HepG2 (cell line): ENCODE results near the gene HEXD. TPM values are rescaled to one million over a fixed set of nuclear protein-coding genes. Genes with fewer than 3 reads are reported as not detected.

ENCODE experiments used
- ARID2 ChIP-seq: sonication (generic); formaldehyde crosslinking; IDR thresholded peaks from 2 replicates; pipeline ENCODE4 v1.8.1; 2022; ENCODE audit warnings: mild to moderate bottlenecking, missing genetic modification reagents, borderline replicate concordance
- CREM ChIP-seq, 2 experiments: sonication (generic) in 1 of 2; formaldehyde crosslinking in 1 of 2; IDR thresholded peaks; 2 replicates each; pipeline versions ENCODE4 v1.4.0 to v1.6.1; 2016 to 2020; ENCODE audit warnings: antibody characterized with exemption in 1 of 2, mild to moderate bottlenecking in 1 of 2, missing genetic modification reagents in 1 of 2
- HCFC1 ChIP-seq: fragments of 150-350 bp; IDR thresholded peaks from 2 replicates; pipeline ENCODE4 v1.6.1; 2014; ENCODE audit warnings: low read depth, low read length
- MXD4 ChIP-seq: IDR thresholded peaks from 2 replicates; pipeline ENCODE4 v1.6.1; 2016; ENCODE audit warnings: mild to moderate bottlenecking, missing biosample characterization, missing genetic modification reagents
- MZF1 ChIP-seq: sonication (generic); formaldehyde crosslinking; IDR thresholded peaks from 2 replicates; pipeline ENCODE4 v1.8.1; 2023; ENCODE audit warnings: mild to moderate bottlenecking, missing genetic modification reagents, borderline replicate concordance
- NONO ChIP-seq, 2 experiments: fragments of 450-650 bp in 1 of 2; sonication (generic) in 1 of 2; formaldehyde crosslinking in 1 of 2; IDR thresholded peaks in 1 of 2; conservative IDR thresholded peaks in 1 of 2; 2 replicates each; pipeline versions ENCODE4 v1.6.1 to v1.8.0; 2017 to 2022; ENCODE audit warnings: mild to moderate bottlenecking in 1 of 2, missing genetic modification reagents in 1 of 2, moderate library complexity in 1 of 2
- RFX3 ChIP-seq: IDR thresholded peaks from 2 replicates; pipeline ENCODE4 v1.6.1; 2016; ENCODE audit warnings: missing biosample characterization, missing genetic modification reagents
- TSC22D2 ChIP-seq: sonication (generic); formaldehyde crosslinking; IDR thresholded peaks from 2 replicates; pipeline ENCODE4 v1.5.1; 2020; ENCODE audit warnings: missing genetic modification reagents, mild to moderate bottlenecking, borderline replicate concordance
- ZFP36L1 ChIP-seq: sonication (generic); formaldehyde crosslinking; IDR thresholded peaks from 2 replicates; pipeline ENCODE4 v1.8.0; 2022; ENCODE audit warnings: mild to moderate bottlenecking, missing genetic modification reagents, moderate library complexity
- polyA plus RNA-seq, 8 experiments: library from polyadenylated mRNA; depleted of rRNA in 3 of 8; stranded (reverse) in 7 of 8; unstranded in 1 of 8; fragments of >200 nt; fragmentation: Illumina TruSeq in 4 of 8; extraction: Trizol in 4 of 8; gene quantifications; 2 replicates each; pipeline versions ENCODE4 v1.2.1 to v1.2.3, GENCODE V29; 2011 to 2016; ENCODE audit warnings: low read depth in 4 of 8, missing spikeins in 1 of 8, mixed read lengths in 1 of 8; ENCODE audit not compliant: insufficient read depth in 1 of 8
- total RNA-seq, 5 experiments: library from RNA; depleted of rRNA; stranded (reverse); fragments of >200 nt; fragmentation: Illumina TruSeq; extraction: Trizol; gene quantifications; 2 replicates each; pipeline ENCODE4 v1.2.3, GENCODE V29; 2016; ENCODE audit warnings: low read depth in 1 of 5
- TF ChIP-seq, protein P1 (sequence below): sonication (generic); formaldehyde crosslinking; IDR thresholded peaks from 2 replicates; pipeline ENCODE4 v1.4.0; 2020; ENCODE audit warnings: missing genetic modification reagents
- TF ChIP-seq, protein P2 (sequence below): sonication (generic); formaldehyde crosslinking; IDR thresholded peaks from 2 replicates; pipeline ENCODE4 v1.4.0; 2020; ENCODE audit warnings: mild to moderate bottlenecking, missing genetic modification reagents, borderline replicate concordance
- TF ChIP-seq, protein P3 (sequence below): sonication (generic); formaldehyde crosslinking; IDR thresholded peaks from 2 replicates; pipeline ENCODE4 v1.4.0; 2020; ENCODE audit warnings: missing genetic modification reagents, mild to moderate bottlenecking, borderline replicate concordance
- TF ChIP-seq, protein P4 (sequence below): sonication (generic); formaldehyde crosslinking; IDR thresholded peaks from 2 replicates; pipeline ENCODE4 v1.8.1; 2022; ENCODE audit warnings: mild to moderate bottlenecking, missing genetic modification reagents
- TF ChIP-seq, protein P5 (sequence below): sonication (generic); formaldehyde crosslinking; IDR thresholded peaks from 2 replicates; pipeline ENCODE4 v1.9.0; 2021; ENCODE audit warnings: missing genetic modification reagents, borderline replicate concordance

HEXD gene
- total and polyA plus RNA-seq, 2 of the 13 experiments (the other 11 are each of a cell fraction or from before 2014, with no cell fraction given), result 22.3 to 41.8 TPM

DNA sequence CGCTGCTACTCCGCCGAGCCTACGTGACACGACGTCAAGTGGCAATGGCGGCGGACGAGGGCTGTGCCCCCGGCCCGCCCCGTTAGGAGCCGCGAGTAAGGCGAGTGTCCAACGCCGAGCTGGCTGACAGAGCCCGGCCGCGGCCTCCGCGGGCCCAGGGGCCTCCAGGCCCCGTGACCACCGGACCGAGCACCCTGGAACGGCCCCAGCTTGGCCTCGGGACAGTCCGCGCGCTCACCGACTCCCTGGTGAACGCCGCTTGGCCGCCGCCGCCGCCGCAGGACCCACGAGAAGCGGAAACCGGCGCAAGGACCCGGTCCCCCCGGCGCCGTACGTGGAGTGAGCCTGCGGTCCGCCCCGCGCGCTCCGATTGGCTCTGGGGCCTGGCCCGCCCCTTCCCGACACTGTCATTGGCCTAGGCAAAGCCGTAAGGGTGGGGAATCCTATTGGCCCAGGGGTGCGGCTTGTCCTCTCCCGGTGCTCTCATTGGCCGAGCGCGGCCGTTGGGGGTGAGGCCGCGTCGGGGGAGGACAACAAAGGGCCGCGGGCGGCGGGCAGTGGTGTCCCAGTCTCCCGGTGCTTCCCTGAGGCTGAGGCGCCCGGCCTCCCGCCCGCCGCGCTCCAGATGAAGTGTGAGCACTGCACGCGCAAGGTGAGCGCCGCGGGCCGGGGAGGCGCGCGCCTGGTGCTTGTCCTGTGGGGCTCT, 40.2 kb downstream of the HEXD start, which contains the start of gene NARF (continued):
- TF ChIP-seq ZFP36L1 (CRISPR knock-in tag) (peak; percentile 84), ARID2 (no peak; the same call in 1 of the 2 replicates), MZF1 (CRISPR knock-in tag) (no peak), MXD4 (peak; percentile 92), CREM (IDR thresholded peaks at IDR 0.05) (no peak; the same call in 1 of the 2 replicates), CREM (CRISPR knock-in tag; IDR thresholded peaks at IDR 0.05) (no peak), TSC22D2 (peak; percentile 21; the same call in 1 of the 2 replicates), RFX3 (CRISPR knock-in tag) (no peak), HCFC1 (no peak; the same call in 1 of the 2 replicates), NONO (IDR thresholded peaks at IDR 0.05) (no peak), NONO (CRISPR knock-in tag; conservative IDR thresholded peaks at IDR 0.05) (peak; percentile 82)
- TF ChIP-seq, protein P1, sequence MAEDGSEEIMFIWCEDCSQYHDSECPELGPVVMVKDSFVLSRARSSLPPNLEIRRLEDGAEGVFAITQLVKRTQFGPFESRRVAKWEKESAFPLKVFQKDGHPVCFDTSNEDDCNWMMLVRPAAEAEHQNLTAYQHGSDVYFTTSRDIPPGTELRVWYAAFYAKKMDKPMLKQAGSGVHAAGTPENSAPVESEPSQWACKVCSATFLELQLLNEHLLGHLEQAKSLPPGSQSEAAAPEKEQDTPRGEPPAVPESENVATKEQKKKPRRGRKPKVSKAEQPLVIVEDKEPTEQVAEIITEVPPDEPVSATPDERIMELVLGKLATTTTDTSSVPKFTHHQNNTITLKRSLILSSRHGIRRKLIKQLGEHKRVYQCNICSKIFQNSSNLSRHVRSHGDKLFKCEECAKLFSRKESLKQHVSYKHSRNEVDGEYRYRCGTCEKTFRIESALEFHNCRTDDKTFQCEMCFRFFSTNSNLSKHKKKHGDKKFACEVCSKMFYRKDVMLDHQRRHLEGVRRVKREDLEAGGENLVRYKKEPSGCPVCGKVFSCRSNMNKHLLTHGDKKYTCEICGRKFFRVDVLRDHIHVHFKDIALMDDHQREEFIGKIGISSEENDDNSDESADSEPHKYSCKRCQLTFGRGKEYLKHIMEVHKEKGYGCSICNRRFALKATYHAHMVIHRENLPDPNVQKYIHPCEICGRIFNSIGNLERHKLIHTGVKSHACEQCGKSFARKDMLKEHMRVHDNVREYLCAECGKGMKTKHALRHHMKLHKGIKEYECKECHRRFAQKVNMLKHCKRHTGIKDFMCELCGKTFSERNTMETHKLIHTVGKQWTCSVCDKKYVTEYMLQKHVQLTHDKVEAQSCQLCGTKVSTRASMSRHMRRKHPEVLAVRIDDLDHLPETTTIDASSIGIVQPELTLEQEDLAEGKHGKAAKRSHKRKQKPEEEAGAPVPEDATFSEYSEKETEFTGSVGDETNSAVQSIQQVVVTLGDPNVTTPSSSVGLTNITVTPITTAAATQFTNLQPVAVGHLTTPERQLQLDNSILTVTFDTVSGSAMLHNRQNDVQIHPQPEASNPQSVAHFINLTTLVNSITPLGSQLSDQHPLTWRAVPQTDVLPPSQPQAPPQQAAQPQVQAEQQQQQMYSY (CRISPR knock-in tag), result peak; percentile 63; the same call in 1 of the 2 replicates
- TF ChIP-seq, protein P2, sequence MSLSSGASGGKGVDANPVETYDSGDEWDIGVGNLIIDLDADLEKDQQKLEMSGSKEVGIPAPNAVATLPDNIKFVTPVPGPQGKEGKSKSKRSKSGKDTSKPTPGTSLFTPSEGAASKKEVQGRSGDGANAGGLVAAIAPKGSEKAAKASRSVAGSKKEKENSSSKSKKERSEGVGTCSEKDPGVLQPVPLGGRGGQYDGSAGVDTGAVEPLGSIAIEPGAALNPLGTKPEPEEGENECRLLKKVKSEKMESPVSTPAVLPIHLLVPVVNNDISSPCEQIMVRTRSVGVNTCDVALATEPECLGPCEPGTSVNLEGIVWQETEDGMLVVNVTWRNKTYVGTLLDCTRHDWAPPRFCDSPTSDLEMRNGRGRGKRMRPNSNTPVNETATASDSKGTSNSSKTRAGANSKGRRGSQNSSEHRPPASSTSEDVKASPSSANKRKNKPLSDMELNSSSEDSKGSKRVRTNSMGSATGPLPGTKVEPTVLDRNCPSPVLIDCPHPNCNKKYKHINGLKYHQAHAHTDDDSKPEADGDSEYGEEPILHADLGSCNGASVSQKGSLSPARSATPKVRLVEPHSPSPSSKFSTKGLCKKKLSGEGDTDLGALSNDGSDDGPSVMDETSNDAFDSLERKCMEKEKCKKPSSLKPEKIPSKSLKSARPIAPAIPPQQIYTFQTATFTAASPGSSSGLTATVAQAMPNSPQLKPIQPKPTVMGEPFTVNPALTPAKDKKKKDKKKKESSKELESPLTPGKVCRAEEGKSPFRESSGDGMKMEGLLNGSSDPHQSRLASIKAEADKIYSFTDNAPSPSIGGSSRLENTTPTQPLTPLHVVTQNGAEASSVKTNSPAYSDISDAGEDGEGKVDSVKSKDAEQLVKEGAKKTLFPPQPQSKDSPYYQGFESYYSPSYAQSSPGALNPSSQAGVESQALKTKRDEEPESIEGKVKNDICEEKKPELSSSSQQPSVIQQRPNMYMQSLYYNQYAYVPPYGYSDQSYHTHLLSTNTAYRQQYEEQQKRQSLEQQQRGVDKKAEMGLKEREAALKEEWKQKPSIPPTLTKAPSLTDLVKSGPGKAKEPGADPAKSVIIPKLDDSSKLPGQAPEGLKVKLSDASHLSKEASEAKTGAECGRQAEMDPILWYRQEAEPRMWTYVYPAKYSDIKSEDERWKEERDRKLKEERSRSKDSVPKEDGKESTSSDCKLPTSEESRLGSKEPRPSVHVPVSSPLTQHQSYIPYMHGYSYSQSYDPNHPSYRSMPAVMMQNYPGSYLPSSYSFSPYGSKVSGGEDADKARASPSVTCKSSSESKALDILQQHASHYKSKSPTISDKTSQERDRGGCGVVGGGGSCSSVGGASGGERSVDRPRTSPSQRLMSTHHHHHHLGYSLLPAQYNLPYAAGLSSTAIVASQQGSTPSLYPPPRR, result peak; percentile 75; the same call in 1 of the 2 replicates
- TF ChIP-seq, protein P3, sequence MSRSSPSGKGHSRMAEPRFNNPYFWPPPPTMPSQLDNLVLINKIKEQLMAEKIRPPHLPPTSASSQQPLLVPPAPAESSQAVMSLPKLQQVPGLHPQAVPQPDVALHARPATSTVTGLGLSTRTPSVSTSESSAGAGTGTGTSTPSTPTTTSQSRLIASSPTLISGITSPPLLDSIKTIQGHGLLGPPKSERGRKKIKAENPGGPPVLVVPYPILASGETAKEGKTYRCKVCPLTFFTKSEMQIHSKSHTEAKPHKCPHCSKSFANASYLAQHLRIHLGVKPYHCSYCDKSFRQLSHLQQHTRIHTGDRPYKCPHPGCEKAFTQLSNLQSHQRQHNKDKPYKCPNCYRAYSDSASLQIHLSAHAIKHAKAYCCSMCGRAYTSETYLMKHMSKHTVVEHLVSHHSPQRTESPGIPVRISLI (CRISPR knock-in tag), result peak; percentile 74; the same call in 1 of the 2 replicates
- TF ChIP-seq, protein P4, sequence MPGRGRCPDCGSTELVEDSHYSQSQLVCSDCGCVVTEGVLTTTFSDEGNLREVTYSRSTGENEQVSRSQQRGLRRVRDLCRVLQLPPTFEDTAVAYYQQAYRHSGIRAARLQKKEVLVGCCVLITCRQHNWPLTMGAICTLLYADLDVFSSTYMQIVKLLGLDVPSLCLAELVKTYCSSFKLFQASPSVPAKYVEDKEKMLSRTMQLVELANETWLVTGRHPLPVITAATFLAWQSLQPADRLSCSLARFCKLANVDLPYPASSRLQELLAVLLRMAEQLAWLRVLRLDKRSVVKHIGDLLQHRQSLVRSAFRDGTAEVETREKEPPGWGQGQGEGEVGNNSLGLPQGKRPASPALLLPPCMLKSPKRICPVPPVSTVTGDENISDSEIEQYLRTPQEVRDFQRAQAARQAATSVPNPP (CRISPR knock-in tag), result peak; percentile 89
- TF ChIP-seq, protein P5, sequence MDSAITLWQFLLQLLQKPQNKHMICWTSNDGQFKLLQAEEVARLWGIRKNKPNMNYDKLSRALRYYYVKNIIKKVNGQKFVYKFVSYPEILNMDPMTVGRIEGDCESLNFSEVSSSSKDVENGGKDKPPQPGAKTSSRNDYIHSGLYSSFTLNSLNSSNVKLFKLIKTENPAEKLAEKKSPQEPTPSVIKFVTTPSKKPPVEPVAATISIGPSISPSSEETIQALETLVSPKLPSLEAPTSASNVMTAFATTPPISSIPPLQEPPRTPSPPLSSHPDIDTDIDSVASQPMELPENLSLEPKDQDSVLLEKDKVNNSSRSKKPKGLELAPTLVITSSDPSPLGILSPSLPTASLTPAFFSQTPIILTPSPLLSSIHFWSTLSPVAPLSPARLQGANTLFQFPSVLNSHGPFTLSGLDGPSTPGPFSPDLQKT, result no peak
